GM19023 (cell line): ENCODE results near the gene RASA3.
"Not testable (repeated sequence)": the region's sequence is repeated elsewhere in the genome, so short reads cannot be mapped to it uniquely, and the experiment has no call there.

Experiments used
- ATAC-seq: cut with Tn5 transposase; IDR thresholded peaks from one replicate; pipeline ENCODE4 v1.9.1; 2021; ENCODE audit warnings: mild to moderate bottlenecking, moderate library complexity; ENCODE audit not compliant: unreplicated experiment

RASA3 gene

DNA sequence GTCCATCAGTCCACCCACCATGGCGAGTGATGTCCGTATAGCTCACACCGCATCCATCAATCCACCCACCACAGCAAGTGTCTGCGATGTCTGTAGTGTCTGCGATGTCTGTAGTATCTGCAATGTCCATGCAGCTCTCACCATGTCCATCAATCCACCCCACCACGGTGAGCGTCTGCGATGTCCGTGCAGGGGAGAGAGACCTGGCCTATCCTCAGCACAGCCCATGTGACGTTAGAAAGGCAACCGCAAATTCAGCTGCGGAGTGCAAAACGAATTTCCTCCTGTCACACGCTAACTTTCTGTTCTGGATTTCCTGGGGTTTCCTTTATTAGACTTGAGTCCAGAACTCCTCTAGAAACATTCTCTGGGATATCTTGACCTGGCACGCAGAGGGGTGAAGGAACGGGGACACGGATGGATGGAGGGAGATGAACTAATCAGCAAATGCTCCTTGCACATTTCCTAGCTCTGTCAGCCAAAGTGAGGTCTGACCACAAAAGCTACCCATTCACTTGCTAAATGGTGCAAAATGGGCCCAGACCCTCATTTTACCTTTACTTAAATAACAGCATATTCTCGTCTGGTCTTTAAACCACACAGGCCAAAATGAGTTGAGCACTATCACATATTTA is 18.3 kb downstream of the RASA3 start:
- ATAC-seq = no peak

DNA sequence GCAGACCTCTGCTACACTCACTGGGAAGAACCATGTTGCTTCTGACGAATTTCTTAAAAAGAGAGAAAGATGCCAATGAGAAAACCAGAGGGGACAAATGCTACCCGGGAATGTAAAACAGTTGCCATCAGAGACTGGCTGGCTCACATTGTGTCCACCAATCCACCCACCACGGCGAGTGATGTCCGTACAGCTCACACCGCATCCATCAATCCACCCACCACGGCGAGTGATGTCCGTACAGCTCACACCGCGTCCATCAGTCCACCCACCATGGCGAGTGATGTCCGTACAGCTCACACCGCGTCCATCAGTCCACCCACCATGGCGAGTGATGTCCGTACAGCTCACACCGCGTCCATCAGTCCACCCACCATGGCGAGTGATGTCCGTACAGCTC is 19.0 kb downstream of the RASA3 start:
- ATAC-seq = not testable (repeated sequence)

DNA sequence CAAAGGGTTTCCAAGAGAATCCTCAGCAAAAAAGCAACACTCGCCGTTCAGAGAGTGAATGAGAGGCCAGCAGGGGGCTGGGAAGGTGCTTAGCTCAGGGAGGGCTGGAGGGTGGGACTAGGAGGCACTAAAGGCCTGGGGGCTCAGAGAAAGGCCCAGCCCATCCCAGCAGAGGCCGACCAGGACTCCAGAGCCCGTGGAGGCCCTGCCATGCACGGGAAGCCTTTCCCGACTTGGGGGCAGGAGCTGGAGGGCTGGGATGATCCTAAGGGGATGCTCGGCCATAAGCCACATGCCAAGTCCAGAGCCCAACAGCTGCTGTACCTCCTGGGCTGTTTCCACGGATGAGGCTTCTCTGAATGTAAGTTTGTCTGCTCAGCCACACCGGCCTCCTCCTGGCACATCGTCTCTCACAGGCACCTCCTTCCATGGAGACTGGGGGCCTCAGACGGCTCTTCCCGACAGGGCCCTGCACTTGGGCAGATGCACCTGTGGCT is 19.5 kb downstream of the RASA3 start:
- no peak for ATAC-seq

DNA sequence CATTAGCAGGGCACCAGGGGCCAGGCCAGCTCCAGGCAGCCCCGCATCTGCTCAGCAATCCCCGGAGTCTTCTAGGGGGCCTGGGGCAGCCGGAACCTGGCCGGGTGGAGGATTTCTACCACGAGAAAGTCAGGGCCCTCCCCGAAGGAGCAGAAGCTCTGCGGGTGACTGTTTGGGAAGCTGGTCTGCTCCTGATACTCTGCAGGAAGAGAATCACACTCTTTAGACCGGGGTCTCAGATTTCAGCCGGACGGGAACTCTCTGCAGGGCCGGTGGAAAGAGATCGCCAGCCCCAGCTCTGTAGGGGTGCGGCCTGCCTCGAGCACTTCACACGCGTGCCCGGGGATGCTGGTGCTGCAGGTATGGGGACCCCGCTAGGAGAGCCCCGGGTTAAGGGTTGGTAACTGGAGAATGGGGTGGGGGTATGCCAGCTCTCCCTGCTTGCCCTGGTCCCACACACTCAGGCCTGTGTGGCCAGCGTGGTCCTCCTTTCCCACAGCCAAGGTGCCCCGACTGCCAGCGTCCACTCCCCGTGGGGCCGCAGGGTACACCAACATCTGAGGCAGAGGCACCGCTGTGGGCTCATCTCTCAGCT is 20.1 kb downstream of the RASA3 start:
- ATAC-seq = no peak

DNA sequence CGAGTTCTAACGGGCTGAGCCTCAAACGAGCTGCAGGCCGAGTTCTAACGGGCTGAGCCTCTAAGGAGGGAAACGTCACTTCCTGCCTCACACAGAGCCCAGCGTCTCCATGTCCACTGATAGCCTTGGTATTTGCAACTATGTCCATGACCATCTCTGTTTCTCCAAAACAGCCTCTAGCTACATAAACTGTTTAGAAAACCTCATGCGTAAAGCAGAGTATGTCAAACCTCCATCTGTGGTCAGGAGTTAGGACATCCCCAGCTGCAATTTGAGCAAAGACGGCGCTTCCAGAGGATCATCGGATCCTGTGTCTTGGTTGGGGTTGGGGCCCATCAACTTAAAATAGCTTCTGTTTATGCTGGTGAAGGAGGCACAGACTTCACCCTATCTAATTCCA is 20.8 kb downstream of the RASA3 start:
- no peak for ATAC-seq

DNA sequence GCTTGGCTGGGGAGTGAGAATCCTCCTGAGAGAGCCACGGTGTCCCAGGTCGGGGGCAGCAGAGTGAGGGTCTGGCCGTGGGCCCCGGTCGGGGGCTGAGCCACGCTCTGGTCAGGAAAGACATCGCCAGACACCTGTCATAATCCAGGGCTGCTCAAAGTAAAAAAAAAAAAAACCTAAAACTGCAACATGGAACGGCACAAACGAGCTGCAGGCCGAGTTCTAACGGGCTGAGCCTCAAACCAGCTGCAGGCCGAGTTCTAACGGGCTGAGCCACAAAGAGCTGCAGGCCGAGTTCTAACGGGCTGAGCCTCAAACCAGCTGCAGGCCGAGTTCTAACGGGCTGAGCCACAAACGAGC is 21.6 kb downstream of the RASA3 start:
- not testable (repeated sequence) for ATAC-seq

DNA sequence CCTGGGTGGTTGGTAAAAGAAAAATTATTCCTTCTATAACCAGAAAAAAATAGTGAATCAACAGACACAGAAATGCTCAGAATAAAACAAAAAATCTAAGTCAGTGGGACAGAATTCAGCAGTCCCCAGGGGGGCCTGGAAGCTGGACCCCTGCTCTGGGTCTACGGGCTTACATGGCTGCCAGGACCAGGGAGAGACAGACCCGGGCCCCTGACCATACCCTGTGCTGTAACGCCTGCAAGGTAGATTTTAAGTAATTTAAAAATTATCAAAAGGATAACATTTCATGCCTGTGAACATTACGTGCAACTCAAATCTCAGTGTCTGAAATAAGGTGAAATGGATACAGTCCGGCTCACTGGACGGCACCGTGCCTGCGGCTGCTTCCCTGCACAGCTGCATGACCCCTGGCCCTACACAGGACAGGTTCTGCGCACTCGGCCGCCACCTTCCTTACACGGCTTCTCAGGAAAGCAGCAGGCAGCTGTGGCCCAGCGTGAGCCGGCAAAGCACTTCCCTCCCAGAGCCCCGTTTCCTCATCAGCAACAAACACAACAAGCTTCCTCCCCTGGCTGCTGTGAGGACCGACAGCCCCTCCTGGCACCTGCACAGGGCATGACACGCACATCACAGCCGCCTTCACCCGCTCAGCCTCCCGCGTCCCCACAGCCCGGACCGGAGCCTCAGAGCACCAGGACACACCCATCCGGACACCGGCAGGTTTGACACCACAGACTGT is 22.2 kb downstream of the RASA3 start:
- no peak for ATAC-seq

DNA sequence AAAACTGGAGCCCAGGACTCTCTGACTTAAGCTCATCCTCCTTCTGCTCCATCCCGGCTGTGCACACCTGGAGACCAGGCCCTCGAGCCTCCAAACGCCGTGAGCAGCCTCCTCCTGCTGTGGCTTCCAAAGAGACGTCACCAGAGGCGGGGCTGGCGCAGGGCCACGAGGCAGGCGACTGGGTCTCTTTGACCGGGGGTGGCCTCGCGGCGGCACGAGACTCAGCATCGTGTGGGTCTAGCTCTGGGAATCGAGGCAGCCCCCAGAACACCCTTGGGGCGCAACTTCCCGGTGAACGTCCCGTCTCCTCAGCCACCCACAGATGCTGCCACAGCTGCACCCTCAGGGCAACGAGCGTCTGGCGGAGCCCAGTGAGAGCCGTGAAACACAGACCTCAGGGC is 22.8 kb downstream of the RASA3 start:
- no peak for ATAC-seq

DNA sequence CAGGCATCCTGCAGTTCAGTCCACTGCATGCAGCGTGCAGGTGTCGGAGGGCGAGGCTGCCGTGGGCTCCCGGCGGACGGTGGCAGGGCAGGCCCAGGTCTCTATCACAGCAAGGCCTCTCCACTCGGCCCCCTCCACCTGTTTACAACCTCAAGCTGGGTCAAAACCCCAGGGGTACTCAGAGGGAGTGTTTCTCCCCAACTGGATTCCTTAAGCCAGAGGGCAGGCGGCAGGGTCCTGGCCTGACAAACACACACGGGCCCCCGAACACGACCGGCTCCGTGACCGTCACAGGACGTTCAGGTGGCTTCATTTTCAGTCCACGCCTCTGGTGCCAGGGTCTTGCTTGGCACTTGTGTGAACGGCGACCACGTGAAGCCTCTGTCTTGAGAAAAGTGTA is 23.5 kb downstream of the RASA3 start:
- ATAC-seq = no peak

DNA sequence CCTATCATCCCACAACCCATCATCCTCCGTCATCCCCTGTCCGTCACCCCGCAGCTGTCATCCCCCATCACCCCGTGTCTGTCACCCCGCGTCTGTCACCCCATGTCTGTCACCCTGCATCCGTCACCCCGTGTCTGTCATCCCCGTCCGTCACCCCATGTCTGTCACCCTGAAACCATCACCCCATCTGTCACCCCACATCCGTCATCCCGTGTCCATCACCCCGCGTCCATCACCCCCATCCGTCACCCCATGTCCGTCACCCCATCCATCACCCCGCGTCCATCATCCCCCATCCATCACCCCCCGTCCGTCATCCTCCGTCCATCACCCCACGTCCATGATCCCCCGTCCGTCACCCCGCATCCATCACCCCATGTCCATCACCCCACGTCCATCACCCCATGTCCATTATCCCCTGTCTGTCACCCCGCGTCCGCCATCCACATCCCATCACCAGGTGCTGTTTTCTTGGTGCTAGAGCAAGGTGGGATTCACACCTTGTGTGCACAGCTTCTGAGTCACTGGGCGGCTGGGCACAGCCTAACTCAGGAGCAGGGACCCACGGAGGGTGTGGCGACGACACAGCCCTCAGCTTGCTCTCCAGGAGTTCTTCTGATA is 24.2 kb downstream of the RASA3 start:
- no peak for ATAC-seq

DNA sequence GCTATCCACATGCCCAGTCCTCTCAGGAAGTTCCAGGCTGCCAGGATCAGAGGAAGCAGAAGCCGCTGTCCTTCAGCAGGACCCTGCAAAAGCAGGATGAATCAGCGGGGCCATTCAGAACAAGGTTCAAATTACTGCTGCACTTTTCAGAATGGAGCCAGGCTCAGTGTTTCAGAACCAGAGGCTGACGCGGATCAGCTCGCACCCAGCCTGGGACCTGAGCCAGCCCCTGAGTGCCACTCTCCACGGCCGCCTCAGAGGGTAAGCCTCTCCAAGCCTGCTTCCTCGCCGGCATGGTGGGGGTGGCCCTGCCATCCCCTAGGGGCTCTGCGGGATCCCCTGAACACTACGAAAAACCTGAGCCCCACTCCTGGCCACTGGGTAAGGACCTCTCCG is 24.7 kb downstream of the RASA3 start:
- no peak for ATAC-seq

DNA sequence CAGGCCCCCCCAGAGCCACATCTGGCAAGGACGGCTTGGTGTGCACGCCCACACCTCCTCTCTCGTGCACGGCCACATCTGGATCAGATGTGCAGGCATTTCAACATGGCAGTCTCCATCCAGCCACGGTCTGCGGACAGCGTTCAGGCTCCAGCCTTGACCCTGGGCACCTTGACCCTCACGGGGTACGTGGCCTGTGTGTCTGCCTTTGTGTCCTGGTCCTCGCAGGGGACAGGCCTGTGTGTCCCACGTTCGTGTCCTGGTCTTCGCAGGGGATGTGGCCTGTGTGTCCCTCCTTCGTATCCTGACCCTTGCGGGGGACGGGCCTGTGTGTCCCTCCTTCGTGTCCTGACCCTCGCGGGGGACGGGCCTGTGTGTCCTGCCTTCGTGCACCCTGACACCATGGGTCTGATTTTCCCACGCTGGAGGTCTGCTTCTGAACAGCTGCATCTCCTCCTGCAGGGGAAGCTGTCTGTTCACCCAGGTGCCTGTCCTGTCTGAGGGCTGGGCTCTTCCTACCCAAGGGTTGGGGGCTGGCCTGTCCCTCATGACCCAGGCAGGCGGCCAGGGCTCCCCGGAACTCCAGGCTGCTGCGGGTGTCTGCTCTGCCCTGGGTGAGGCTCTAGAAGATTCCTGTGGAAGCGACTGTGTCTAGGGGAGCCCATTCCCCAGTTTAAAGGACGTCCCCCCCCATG is 25.3 kb downstream of the RASA3 start:
- no peak for ATAC-seq

DNA sequence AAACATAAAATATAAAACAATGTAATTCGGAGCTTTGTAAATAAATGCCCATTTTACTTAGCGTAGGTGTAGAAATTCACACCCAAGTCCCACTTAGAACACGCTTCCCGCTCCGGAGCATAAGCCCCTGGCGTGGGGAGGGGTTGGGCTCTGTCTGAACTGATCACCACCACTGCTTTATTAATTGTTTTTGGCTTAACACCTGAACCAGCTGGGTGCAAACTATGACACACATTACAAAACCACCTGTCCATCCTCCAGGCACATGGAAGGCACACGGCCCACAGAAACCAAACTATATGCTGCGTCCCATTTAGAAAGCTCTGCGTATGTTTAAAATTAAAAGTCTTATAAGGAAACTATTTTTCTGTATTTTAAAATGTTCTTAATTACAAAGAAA is 25.9 kb downstream of the RASA3 start:
- no peak for ATAC-seq

DNA sequence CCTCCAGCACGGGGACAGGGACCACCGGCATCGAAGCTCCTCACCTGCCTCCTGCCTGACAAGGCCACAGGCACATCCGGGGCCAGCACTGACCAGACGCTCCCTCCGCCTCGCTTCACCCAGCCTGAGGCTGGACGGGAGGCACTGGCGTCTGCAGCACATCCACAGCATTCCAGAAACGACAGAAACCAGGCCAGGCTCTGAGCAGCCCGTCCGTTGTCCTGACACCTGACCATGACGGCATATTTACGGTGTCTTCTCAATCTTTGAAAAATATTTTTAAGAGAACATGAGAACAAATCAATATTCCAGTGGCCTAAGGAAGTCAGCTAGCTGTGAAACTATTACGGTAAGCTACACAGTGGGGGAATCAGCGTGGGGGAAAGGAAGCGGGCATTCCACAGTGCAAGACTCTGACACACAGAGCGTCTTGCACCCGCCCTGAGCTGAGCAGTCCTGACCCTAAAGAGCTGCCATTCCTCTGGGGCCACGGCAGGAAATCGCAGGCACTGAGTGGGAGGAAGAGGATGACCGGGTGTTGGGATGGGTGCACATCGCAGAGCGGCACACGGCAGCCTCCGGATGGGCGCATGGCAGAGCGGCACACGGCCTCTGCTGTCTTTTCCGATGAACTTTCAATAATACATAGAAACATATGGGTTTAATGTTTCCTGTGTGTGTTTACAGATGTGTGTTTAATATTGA is 26.8 kb downstream of the RASA3 start:
- ATAC-seq = no peak

DNA sequence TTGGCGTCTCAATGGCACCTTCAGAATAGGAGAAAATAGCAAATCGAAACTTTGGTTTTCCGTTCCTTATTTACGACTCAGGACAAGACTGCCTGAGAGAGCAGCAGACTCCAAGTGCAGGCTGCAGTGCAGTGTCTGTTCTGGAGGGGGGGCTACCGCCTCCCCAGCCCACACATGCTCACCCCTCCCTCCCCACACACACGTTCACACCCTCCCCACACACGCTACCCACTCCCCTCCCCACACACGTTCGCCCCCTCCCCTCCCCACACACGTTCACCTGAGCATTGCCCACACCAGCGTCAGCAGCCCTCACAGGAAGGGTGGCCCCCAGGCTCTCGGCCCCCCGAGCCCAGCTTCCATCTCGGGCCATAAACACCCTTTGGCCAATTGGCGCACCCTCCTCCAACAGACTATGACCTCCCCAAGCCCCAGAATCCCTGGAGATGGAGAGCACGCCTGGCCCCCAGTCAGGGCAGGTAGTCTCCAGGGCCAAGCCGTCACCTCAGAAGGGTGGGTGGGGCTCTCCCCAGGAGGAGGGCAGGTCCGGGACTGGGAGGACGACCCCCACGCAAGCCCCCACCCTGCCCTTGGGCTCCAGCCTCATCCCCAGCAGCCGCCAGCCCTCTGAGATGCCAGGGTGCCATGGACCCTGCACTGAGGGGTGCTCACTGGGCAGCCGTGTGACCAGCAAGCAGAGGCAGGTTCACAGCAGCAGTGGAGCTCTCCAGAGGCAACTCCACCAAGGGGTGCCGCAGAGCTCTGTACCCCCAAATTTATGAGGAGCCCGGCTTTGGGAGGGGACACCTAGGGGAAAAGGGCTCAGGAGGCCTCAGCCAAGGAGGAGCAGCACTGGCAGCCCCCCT is 27.5 kb downstream of the RASA3 start:
- ATAC-seq = no peak

DNA sequence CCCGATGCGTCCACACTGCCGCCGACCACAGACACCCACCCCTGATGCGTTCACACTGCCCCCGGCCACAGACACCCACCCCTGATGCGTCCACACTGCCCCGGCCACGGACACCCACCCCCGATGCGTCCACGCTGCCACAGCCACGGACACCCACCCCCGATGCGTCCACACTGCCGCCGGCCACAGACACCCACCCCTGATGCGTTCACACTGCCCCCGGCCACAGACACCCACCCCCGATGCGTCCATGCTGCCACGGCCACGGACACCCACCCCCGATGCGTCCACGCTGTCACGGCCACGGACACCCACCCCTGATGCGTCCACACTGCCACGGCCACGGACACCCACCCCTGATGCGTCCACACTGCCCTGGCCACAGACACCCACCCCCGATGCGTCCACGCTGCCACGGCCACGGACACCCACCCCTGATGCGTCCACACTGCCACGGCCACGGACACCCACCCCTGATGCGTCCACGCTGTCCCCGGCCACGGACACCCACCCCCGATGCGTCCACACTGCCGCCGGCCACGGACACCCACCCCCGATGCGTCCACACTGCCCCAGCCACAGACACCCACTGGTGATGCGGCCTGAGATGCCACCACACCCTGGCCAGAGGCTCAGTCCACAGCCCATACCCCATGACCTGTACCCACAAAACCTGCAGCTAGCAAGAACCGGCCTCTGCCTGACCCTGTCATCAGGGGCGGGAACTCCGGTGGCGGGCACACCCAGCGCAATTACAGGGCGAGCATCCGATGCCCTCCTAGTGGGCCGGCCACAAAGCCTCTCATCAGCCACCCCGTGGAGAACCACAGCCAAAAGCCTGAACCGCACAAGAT is 28.4 kb downstream of the RASA3 start:
- ATAC-seq = no peak

DNA sequence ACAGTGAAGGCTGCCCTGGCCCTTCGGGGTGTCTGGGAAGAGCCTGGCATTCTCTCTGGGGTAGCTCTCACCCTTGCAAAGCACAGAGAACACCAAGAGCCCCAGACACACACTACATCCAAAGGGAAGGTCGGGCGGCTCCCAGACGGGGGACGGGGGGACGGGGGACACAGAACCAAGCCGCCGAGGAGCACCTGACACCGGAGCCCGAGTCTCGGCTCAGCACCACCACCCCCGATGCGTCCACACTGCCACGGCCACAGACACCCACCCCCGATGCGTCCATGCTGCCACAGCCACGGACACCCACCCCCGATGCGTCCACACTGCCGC is 29.2 kb downstream of the RASA3 start:
- not testable (repeated sequence) for ATAC-seq

DNA sequence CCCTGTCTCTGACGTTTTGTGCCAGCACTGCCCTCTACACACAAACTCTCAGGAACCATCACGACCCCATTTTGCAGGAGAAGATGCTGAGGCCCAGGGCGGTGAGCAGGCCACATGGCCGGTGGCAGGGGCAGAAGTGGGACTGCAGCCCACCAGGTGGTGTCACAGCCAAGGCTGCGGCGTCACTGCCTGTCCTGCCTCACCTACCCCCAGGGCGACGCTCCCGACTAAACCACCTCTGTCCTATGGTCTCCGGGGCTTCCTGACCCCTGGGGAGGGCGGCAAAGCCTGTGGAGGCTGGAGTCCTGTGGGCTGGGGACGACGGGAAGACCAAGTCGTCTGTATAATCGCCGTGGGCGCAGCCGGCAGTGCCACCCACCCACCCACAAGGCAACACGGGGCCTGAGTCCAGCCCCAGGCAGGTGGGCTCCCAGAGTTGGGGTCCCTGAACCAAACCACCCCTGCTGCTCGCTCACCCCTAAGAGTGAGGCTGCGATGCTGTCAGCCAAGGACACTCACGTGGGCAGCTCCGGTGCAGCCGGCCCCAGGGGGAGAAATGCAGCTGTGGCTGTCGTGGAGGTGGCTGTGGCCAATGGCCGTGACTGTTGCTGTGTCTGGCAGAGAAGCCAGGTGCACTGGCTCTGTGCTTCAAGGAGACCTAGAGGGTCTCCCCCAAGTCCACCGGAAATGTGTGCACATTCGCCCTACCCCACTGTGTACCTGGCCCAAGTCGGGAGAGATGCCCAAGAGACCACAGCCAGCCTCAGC is 29.7 kb downstream of the RASA3 start:
- ATAC-seq = no peak
